ENCODE results near the gene KCNIP4. TPM values are rescaled to one million over a fixed set of nuclear protein-coding genes. Genes with fewer than 3 reads are reported as not detected.

KCNIP4 gene
- total and polyA plus RNA-seq, 2 of the 8 experiments (the other 6 are each of a cell fraction or from before 2014, with no cell fraction given), result 0.06 TPM; not detected in 1

- TF ChIP-seq CTCF (IDR thresholded peaks at IDR 0.05; ENCODE audit: control extremely low read depth in 1 of 3, insufficient read depth in 1 of 3, low read depth in 1 of 3, low read length in 3 of 3) (no peak), ZNF274 (IDR thresholded peaks at IDR 0.05; ENCODE audit: borderline replicate concordance, extremely low read depth, low read length) (no peak), HDAC2 (IDR thresholded peaks at IDR 0.05; ENCODE audit: borderline replicate concordance in 1 of 2, low read depth in 2 of 2, low read length in 2 of 2) (no peak), SIRT6 (IDR thresholded peaks at IDR 0.05; ENCODE audit: low read length) (no peak)
These were observed 528.4 kb downstream of the KCNIP4 start (continued) for GRCh38 chr4:21420166-21420565.

All from H1 (cell line).